Mesenchymal stem cell (in vitro differentiated cells and primary cell): Measurements from ENCODE around the gene CCDC87.

Experiments
- DNase-seq: peaks from one replicate; pipeline ENCODE4 v3.0.0-alpha.2; 2013
- H2AFZ ChIP-seq: one replicate; pipeline ENCODE4 v1.6.1; 2013; ENCODE audit warnings: low read depth, mild to moderate bottlenecking, control low read depth, inconsistent platforms, low read length, moderate library complexity
- H2AK5ac ChIP-seq: 2 replicates; pipeline ENCODE4 v1.6.1; 2013; ENCODE audit warnings: low read length, moderate library complexity, mild to moderate bottlenecking, inconsistent platforms; ENCODE audit not compliant: severe bottlenecking
- H2BK120ac ChIP-seq: one replicate; pipeline ENCODE4 v1.6.1; 2013; ENCODE audit warnings: low read depth, mild to moderate bottlenecking, inconsistent platforms, low read length, moderate library complexity
- H2BK12ac ChIP-seq, 2 experiments: one replicate each; pipeline ENCODE4 v1.6.1; 2013; ENCODE audit warnings: inconsistent platforms in 2 of 2, low read length in 2 of 2, mild to moderate bottlenecking in 2 of 2, moderate library complexity in 2 of 2, control low read depth in 1 of 2
- H2BK15ac ChIP-seq: one replicate; pipeline ENCODE4 v1.6.1; 2013; ENCODE audit warnings: mild to moderate bottlenecking, low read depth, inconsistent platforms; ENCODE audit not compliant: poor library complexity, severe bottlenecking
- H2BK5ac ChIP-seq: 2 replicates; pipeline ENCODE4 v1.6.1; 2013; ENCODE audit warnings: low read depth, mild to moderate bottlenecking, low read length, control low read depth, inconsistent platforms; ENCODE audit not compliant: poor library complexity, severe bottlenecking
- H3K14ac ChIP-seq, 2 experiments: one replicate each; pipeline ENCODE4 v1.6.1; 2013; ENCODE audit warnings: inconsistent platforms in 2 of 2, low read length in 2 of 2, control low read depth in 1 of 2, mild to moderate bottlenecking in 1 of 2, moderate library complexity in 1 of 2
- H3K18ac ChIP-seq, 2 experiments: one replicate each; pipeline ENCODE4 v1.6.1; 2013; ENCODE audit warnings: inconsistent platforms in 2 of 2, low read length in 2 of 2, control low read depth in 1 of 2, low read depth in 1 of 2, mild to moderate bottlenecking in 1 of 2
- H3K23ac ChIP-seq, 2 experiments: one replicate each; pipeline ENCODE4 v1.6.1; 2013; ENCODE audit warnings: inconsistent platforms in 2 of 2, low read length in 2 of 2, mild to moderate bottlenecking in 2 of 2, moderate library complexity in 2 of 2, control low read depth in 1 of 2
- H3K27ac ChIP-seq: 2 replicates; pipeline ENCODE4 v1.5.1; 2013; ENCODE audit warnings: mild to moderate bottlenecking, moderate library complexity, low read length, control low read depth, inconsistent platforms; ENCODE audit not compliant: poor library complexity, severe bottlenecking
- H3K27me3 ChIP-seq, 2 experiments: 2 replicates each; pipeline versions ENCODE4 v1.6.1 to v1.7.0; 2013; ENCODE audit warnings: low read length in 2 of 2, mild to moderate bottlenecking in 2 of 2, moderate library complexity in 2 of 2, control low read depth in 1 of 2, inconsistent platforms in 1 of 2; ENCODE audit not compliant: control insufficient read depth in 1 of 2, insufficient read depth in 1 of 2
- H3K36me3 ChIP-seq, 2 experiments: 2 replicates each; pipeline versions ENCODE4 v1.6.1 to v1.7.0; 2013; ENCODE audit warnings: low read length in 2 of 2, control low read depth in 1 of 2, inconsistent platforms in 1 of 2, low read depth in 1 of 2, mild to moderate bottlenecking in 1 of 2; ENCODE audit not compliant: insufficient read depth in 2 of 2, control insufficient read depth in 1 of 2
- H3K4ac ChIP-seq, 2 experiments: one replicate each; pipeline ENCODE4 v1.6.1; 2013; ENCODE audit warnings: inconsistent platforms in 2 of 2, low read length in 2 of 2, mild to moderate bottlenecking in 2 of 2, moderate library complexity in 2 of 2, control low read depth in 1 of 2, low read depth in 1 of 2
- H3K4me1 ChIP-seq: 2 replicates; pipeline ENCODE4 v1.6.1; 2013; ENCODE audit warnings: low read depth, low read length, control low read depth; ENCODE audit not compliant: control insufficient read depth, insufficient read depth
- H3K4me2 ChIP-seq: 2 replicates; pipeline ENCODE4 v1.6.1; 2013; ENCODE audit warnings: low read length, mild to moderate bottlenecking, inconsistent platforms; ENCODE audit not compliant: poor library complexity, severe bottlenecking
- H3K4me3 ChIP-seq, 2 experiments: 2 replicates each; pipeline versions ENCODE4 v1.5.1 to v1.7.0; 2013; ENCODE audit warnings: low read length in 2 of 2, mild to moderate bottlenecking in 2 of 2, control low read depth in 1 of 2, low read depth in 1 of 2; ENCODE audit not compliant: insufficient read depth in 1 of 2
- H3K79me1 ChIP-seq: replicated peaks from 2 replicates; pipeline ENCODE4 v1.6.1; 2013; ENCODE audit warnings: mild to moderate bottlenecking, control low read depth, low read length, inconsistent platforms; ENCODE audit not compliant: poor library complexity, severe bottlenecking
- H3K9ac ChIP-seq: 2 replicates; pipeline ENCODE4 v1.7.0; 2013; ENCODE audit warnings: mild to moderate bottlenecking, low read length, moderate library complexity
- H3K9me3 ChIP-seq: 2 replicates; pipeline ENCODE4 v1.7.0; 2013; ENCODE audit warnings: mild to moderate bottlenecking, low read length; ENCODE audit not compliant: control insufficient read depth
- H4K8ac ChIP-seq: one replicate; pipeline ENCODE4 v1.6.1; 2013; ENCODE audit warnings: inconsistent platforms, mild to moderate bottlenecking, low read length, moderate library complexity
- H4K91ac ChIP-seq: one replicate; pipeline ENCODE4 v1.6.1; 2013; ENCODE audit warnings: mild to moderate bottlenecking, low read length, inconsistent platforms
- WGBS: methylation state at CpG from one replicate; pipeline ENCODE4 v1.1.7; 2013; ENCODE audit warnings: mixed read lengths; 5-methylcytosine and 5-hydroxymethylcytosine counted together

Gene CCDC87

DNA sequence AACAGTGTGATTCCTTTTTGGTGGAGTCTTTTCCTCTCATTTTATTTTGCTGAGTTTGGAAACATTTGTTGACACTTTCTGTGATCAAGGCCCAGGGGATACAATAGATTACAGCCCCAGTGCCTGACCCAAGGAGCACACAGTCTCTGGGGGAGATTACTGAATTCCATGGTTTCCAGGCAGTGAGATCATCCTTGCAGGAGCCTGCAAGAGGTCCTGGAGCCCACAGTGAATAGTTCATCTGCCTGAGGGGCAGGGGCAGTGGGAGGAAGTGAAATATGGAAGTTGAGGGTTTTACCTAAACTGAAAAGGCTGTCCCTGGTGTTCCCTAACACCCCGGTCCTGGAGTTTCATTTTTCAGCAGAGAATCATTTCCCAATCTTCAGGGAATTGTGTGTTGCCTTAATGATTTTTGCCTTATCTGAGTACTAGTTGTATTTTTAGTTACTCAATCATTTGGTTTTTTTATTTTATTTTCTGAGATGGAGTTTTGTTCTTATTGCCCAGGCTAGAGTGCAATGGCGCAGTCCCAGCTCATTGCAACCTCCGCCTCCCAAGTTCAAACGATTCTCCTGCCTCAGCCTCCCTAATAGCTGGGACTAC, 7.9 kb upstream of the CCDC87 start:
- H3K4me3 ChIP-seq: peak overlapping the region in 1 of 2 experiments; percentile 27
- H3K27me3 ChIP-seq: no peaks in the 10 kb centered on the region
- no peak overlapping the region for H2BK120ac ChIP-seq
- H2AFZ ChIP-seq: no peak overlapping the region
- peak overlapping the region; percentile 42 for H3K9ac ChIP-seq
- H3K4ac ChIP-seq: no peak overlapping the region
- no peak overlapping the region for H3K4me2 ChIP-seq
- peak overlapping the region; percentile 43 for H3K27ac ChIP-seq
- no peak overlapping the region for H3K14ac ChIP-seq
- no peak overlapping the region for H2BK12ac ChIP-seq
- H2AK5ac ChIP-seq: no peak overlapping the region
- peaks cover 44% of the 10 kb centered on the region in 2 experiments for H3K36me3 ChIP-seq
- no peak overlapping the region for H2BK15ac ChIP-seq
- WGBS: 100% methylated on average over 2 of the region's 4 CpGs
- H2BK5ac ChIP-seq: no peak overlapping the region
- H3K4me1 ChIP-seq: peaks cover 17% of the 10 kb centered on the region
- H4K8ac ChIP-seq: no peak overlapping the region
- H3K23ac ChIP-seq: no peak overlapping the region
- no peak overlapping the region for H3K18ac ChIP-seq
- H3K79me1 ChIP-seq: peaks cover 17% of the 10 kb centered on the region
- no peak overlapping the region for H4K91ac ChIP-seq
- no peaks in the 10 kb centered on the region for H3K9me3 ChIP-seq
- no peak for DNase-seq

DNA sequence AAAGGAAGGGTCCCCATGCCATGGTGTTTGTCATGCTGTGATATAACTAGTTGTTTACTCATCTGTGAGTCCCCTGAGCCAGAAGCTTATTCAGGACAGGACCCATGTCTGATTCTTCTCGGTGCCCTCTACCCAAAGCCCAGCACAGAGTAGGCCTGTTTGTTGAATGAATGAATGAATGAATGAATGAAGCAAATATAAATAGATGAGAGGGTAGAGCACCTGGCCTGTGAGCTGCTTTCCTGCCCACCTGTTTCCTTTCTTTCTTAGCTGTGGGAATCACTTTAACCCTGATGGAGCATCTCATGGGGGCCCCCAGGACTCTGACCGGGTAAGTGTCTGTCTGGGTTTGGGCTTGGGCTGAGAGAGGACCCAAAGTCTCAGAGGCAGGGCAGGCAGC, 7.4 kb upstream of the CCDC87 start:
- Histone ChIP-seq H2BK5ac (no peak overlapping the region), H3K27me3 (no peaks in the 10 kb centered on the region), H3K27ac (peak overlapping the region; percentile 43), H3K9ac (peak overlapping the region; percentile 42), H4K91ac (no peak overlapping the region), H3K79me1 (peaks cover 21% of the 10 kb centered on the region), H3K23ac (no peak overlapping the region), H3K4ac (no peak overlapping the region), H3K9me3 (no peaks in the 10 kb centered on the region), H2BK12ac (no peak overlapping the region), H2BK15ac (no peak overlapping the region), H2BK120ac (no peak overlapping the region), H3K4me2 (no peak overlapping the region), H2AFZ (no peak overlapping the region), H3K14ac (no peak overlapping the region), H3K4me1 (peaks cover 17% of the 10 kb centered on the region), H4K8ac (no peak overlapping the region), H3K36me3 (peaks cover 39 to 42% of the 10 kb centered on the region in 2 experiments), H3K4me3 (peak overlapping the region in 1 of 2 experiments; percentile 27), H2AK5ac (no peak overlapping the region), H3K18ac (no peak overlapping the region)
- WGBS: 97% methylated on average over 2 of the region's 2 CpGs
- no peak for DNase-seq

DNA sequence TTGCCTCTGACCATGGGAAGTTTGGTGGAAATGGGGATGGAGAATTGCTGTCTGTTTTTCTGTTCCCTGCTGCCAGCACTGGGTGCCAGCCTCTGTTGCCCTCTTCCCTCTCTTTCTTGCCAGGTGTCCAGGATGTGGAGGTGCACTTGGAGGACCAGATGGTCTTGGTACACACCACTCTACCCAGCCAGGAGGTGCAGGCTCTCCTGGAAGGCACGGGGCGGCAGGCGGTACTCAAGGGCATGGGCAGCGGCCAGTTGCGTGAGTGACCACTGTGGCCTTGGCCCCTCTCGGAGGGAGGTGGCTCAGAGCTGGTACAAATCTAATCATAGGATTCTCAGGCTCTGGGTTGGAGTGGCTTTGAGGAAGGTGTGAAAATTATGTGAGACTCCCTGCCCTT, 6.1 kb upstream of the CCDC87 start:
- no peak overlapping the region for H4K91ac ChIP-seq
- DNase-seq: no peak
- no peak overlapping the region for H3K27ac ChIP-seq
- no peak overlapping the region for H2BK12ac ChIP-seq
- H4K8ac ChIP-seq: no peak overlapping the region
- no peak overlapping the region for H2BK15ac ChIP-seq
- no peak overlapping the region for H3K4ac ChIP-seq
- no peak overlapping the region for H3K4me3 ChIP-seq
- peaks cover 27 to 32% of the 10 kb centered on the region in 2 experiments for H3K36me3 ChIP-seq
- 99% methylated on average over 6 of the region's 6 CpGs for whole genome bisulfite sequencing
- H3K9me3 ChIP-seq: no peaks in the 10 kb centered on the region
- no peak overlapping the region for H2BK120ac ChIP-seq
- H3K79me1 ChIP-seq: peaks cover 21% of the 10 kb centered on the region
- no peak overlapping the region for H2BK5ac ChIP-seq
- H2AFZ ChIP-seq: no peak overlapping the region
- peak overlapping the region in 1 of 2 experiments; percentile 10 for H3K14ac ChIP-seq
- H2AK5ac ChIP-seq: no peak overlapping the region
- no peak overlapping the region for H3K9ac ChIP-seq
- H3K4me2 ChIP-seq: no peak overlapping the region
- H3K23ac ChIP-seq: no peak overlapping the region
- no peaks in the 10 kb centered on the region for H3K27me3 ChIP-seq
- no peak overlapping the region for H3K18ac ChIP-seq
- H3K4me1 ChIP-seq: peaks cover 19% of the 10 kb centered on the region

DNA sequence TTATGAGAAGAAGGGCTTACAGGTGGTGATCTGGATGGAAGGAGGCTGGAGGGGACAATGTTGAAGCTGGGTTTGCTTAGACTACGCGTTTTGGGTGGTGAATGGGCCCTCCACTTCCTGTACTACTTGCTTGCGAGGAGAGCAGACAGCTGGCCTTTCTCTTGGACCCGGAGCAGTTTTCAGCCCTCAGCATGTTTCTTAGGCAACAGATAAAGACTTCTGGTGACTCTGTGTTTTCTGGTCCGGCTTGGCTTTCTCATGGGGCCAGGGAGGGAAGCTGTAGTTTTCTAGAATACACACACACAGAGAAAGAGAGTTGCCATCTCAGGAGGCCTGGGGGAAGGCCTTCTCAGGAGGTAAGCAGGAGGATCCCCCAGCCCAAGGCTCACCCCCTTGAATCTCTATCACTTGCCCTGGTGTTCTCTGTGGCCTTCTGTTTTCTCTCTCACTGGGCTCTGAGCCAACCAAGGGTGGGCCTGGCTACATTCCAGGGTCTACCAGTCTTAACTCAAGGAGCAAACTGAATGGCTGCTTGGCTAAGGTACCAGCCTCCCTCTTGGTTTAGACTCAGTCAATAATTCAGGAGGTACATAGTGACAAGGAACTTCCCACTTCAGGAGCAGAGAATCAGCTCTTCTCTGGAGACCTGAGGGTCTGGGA, 2.5 kb upstream of the CCDC87 start:
- Histone ChIP-seq H3K4me3 (peak overlapping the region in 1 of 2 experiments; percentile 60), H4K8ac (no peak overlapping the region), H3K18ac (no peak overlapping the region), H3K4me1 (peaks cover 21% of the 10 kb centered on the region), H2BK5ac (no peak overlapping the region), H2BK12ac (no peak overlapping the region), H3K14ac (peak overlapping the region in 1 of 2 experiments; percentile 41), H2BK120ac (no peak overlapping the region), H4K91ac (peak overlapping the region; percentile 63), H3K27ac (no peak overlapping the region), H3K36me3 (peaks cover 21 to 23% of the 10 kb centered on the region in 2 experiments), H3K9me3 (no peaks in the 10 kb centered on the region), H3K23ac (peak overlapping the region in 1 of 2 experiments; percentile 18), H2AFZ (no peak overlapping the region), H3K4me2 (no peak overlapping the region), H3K9ac (peak overlapping the region; percentile 34), H3K4ac (no peak overlapping the region), H2BK15ac (no peak overlapping the region), H3K27me3 (no peaks in the 10 kb centered on the region), H3K79me1 (peaks cover 39% of the 10 kb centered on the region), H2AK5ac (no peak overlapping the region)
- 70% methylated on average over 5 of the region's 5 CpGs for WGBS
- DNase-seq: peak; percentile 84
